Transverse colon (tissue), 4 donors: ENCODE results near the gene PDZRN3. TPM values are rescaled to one million over a fixed set of nuclear protein-coding genes. Genes with fewer than 3 reads are reported as not detected.

Experiments
- DNase-seq: peaks from one replicate; pipeline ENCODE4 v3.0.0-alpha.2; 2019
- H3K27ac ChIP-seq, 4 donors: fragments of 200-600 bp; sonication (generic); 2 replicates each; pipeline ENCODE4 v1.5.1; 2016 to 2018; ENCODE audit warnings: inconsistent platforms in 4 of 4
- H3K27me3 ChIP-seq: fragments of 200-600 bp; sonication (generic); 2 replicates; pipeline ENCODE4 v1.5.1; 2017; ENCODE audit warnings: inconsistent platforms
- H3K36me3 ChIP-seq, 4 donors: fragments of 200-600 bp; sonication (generic); 2 replicates each; pipeline ENCODE4 v1.5.1; 2017 to 2019; ENCODE audit warnings: inconsistent platforms in 4 of 4
- H3K4me1 ChIP-seq, 4 donors: fragments of 200-600 bp; sonication (generic); 2 replicates each; pipeline ENCODE4 v1.5.1; 2017 to 2020; ENCODE audit warnings: inconsistent platforms in 4 of 4
- H3K4me3 ChIP-seq, 4 donors: fragments of 200-600 bp; sonication (generic); 1 replicate in 1 of 4; 2 replicates in 3 of 4; pipeline versions ENCODE4 v1.5.1 to v1.6.1; 2017 to 2019; ENCODE audit warnings: inconsistent platforms in 4 of 4
- H3K9me3 ChIP-seq, 2 donors: fragments of 200-600 bp; sonication (generic); 2 replicates each; pipeline ENCODE4 v1.5.1; 2017 to 2019; ENCODE audit warnings: inconsistent platforms in 2 of 2
- CTCF ChIP-seq, 5 experiments: fragments of 200-600 bp in 3 of 5; fragments of 450-650 bp in 2 of 5; sonication (generic) in 3 of 5; IDR thresholded peaks; 1 replicate in 2 of 5; 2 replicates in 3 of 5; pipeline ENCODE4 v1.5.1; 2016 to 2017; ENCODE audit warnings: antibody characterized with exemption in 5 of 5, inconsistent platforms in 3 of 5, mild to moderate bottlenecking in 2 of 5, moderate library complexity in 1 of 5
- EP300 ChIP-seq: sonication (generic); formaldehyde crosslinking; IDR thresholded peaks from one replicate; pipeline ENCODE4 v1.6.1; 2017; ENCODE audit warnings: antibody characterized with exemption, low read depth
- POLR2A ChIP-seq: fragments of 450-650 bp; IDR thresholded peaks from one replicate; pipeline ENCODE4 v1.6.1; 2016; ENCODE audit warnings: antibody characterized with exemption, mild to moderate bottlenecking, moderate library complexity
- POLR2AphosphoS5 ChIP-seq, 3 donors: sonication (generic); formaldehyde crosslinking; IDR thresholded peaks; one replicate each; pipeline ENCODE4 v1.6.1; 2016; ENCODE audit warnings: antibody characterized with exemption in 3 of 3
- WGBS, 2 donors: methylation state at CpG; one replicate each; pipeline ENCODE4 v1.1.5; 2018; ENCODE audit warnings: low coverage in 1 of 2; 5-methylcytosine and 5-hydroxymethylcytosine counted together
- in situ Hi-C, 4 donors: fragments of 200-750 bp; cut with MboI; loops; one replicate each; pipeline versions ENCODE4 v1.15.0 to v1.15.1; 2017; ENCODE audit warnings: low sequenced_read_pairs in 3 of 4, low pct_ligation_motif_present in 1 of 4, low pct_unique_long_range_greater_than_20kb in 1 of 4
- intact Hi-C: fragments of 100-400 bp; cut with DNase I; formaldehyde crosslinking; loops from one replicate; pipeline ENCODE4 v1.15.1; 2023; ENCODE audit warnings: low total_unique reads
- total RNA-seq, 4 donors: library from RNA; depleted of rRNA; stranded (reverse); fragments of >200 nt; gene quantifications; one replicate each; pipeline ENCODE4 v1.1.0, GENCODE V29; 2016

Gene PDZRN3
- total RNA-seq, 4 donors from 2014 or later, result 31.9 to 191 (median 75.3) TPM

GRCh38 chr3:73655197-73655596 lies 30.5 kb upstream of the PDZRN3 start:
- in situ Hi-C loops, result no loop called here
- TF ChIP-seq POLR2A (no peak), POLR2AphosphoS5 (IDR thresholded peaks at IDR 0.05) (no peak), CTCF (IDR thresholded peaks at IDR 0.05) (no peak), EP300 (no peak)
- Histone ChIP-seq H3K27me3 (no peaks in the 10 kb centered on the region), H3K4me1 (no peaks in the 10 kb centered on the region), H3K36me3 (no peaks in the 10 kb centered on the region), H3K4me3 (no peak overlapping the region), H3K27ac (no peak overlapping the region), H3K9me3 (no peaks in the 10 kb centered on the region)
- WGBS, 2 donors, result 82 to 89% methylated on average over 4 to 5 of the region's 5 CpGs
- no peak for DNase-seq
- intact Hi-C loops, result no loop called here

DNA sequence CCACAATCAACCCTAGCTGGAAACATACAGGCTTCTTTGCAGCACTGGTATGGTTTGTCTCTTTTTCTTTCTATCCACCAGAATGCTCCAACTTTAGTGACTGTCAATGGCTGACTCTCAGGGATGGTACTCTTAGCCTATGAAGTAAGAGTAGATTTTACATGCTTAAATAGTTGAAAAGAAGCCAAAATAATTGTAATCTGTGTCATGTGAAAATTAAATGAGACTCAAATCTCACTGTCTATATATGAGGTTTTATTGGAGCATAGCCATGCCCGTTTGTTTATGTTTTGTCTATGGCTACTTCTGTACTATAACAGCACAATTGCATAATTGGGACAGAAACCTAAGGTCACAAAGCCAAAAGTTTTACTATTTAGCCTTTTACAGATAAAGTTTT lies 29.1 kb upstream of the PDZRN3 start:
- Histone ChIP-seq H3K4me3 (no peak overlapping the region), H3K4me1 (no peaks in the 10 kb centered on the region), H3K27ac (no peak overlapping the region), H3K9me3 (no peaks in the 10 kb centered on the region), H3K36me3 (no peaks in the 10 kb centered on the region), H3K27me3 (no peaks in the 10 kb centered on the region)
- TF ChIP-seq POLR2A (no peak), CTCF (IDR thresholded peaks at IDR 0.05) (no peak), POLR2AphosphoS5 (IDR thresholded peaks at IDR 0.05) (no peak), EP300 (no peak)
- 50 to 67% methylated on average over 1 of the region's 1 CpG for WGBS, 2 donors
- in situ Hi-C loops (no loop called here), intact Hi-C loops (no loop called here)
- no peak for DNase-seq

- in situ Hi-C loops (no loop called here), intact Hi-C loops (no loop called here)
- no peak overlapping the region for H3K4me3 ChIP-seq
- H3K4me1 ChIP-seq, result no peaks in the 10 kb centered on the region
- TF ChIP-seq EP300 (no peak), POLR2A (no peak), CTCF (IDR thresholded peaks at IDR 0.05) (no peak), POLR2AphosphoS5 (IDR thresholded peaks at IDR 0.05) (no peak)
- WGBS, 2 donors, result 54 to 62% methylated on average over 3 of the region's 3 CpGs
- no peak overlapping the region for H3K27ac ChIP-seq
- H3K9me3 ChIP-seq, result no peaks in the 10 kb centered on the region
- DNase-seq, result no peak
- H3K27me3 ChIP-seq, result no peaks in the 10 kb centered on the region
- no peaks in the 10 kb centered on the region for H3K36me3 ChIP-seq
Measured at GRCh38 chr3:73653351-73653750, 28.6 kb upstream of the PDZRN3 start.

- in situ Hi-C loops, result no loop called here
- no peak overlapping the region for H3K4me3 ChIP-seq
- no peaks in the 10 kb centered on the region for H3K4me1 ChIP-seq
- no peaks in the 10 kb centered on the region for H3K9me3 ChIP-seq
- no peak for TF ChIP-seq EP300
- no peak for TF ChIP-seq CTCF (IDR thresholded peaks at IDR 0.05)
- TF ChIP-seq POLR2A, result no peak
- TF ChIP-seq POLR2AphosphoS5 (IDR thresholded peaks at IDR 0.05), result no peak
- no peaks in the 10 kb centered on the region for H3K36me3 ChIP-seq
- intact Hi-C loops, result no loop called here
- H3K27ac ChIP-seq, result no peak overlapping the region
- WGBS, 2 donors, result 81 to 87% methylated on average over 3 of the region's 3 CpGs
- no peaks in the 10 kb centered on the region for H3K27me3 ChIP-seq
- DNase-seq, result no peak
Measured at GRCh38 chr3:73652896-73653295, 28.2 kb upstream of the PDZRN3 start.
